ENCODE data around the gene SLC27A1.
"Not testable (repeated sequence)": the region's sequence is repeated elsewhere in the genome, so short reads cannot be mapped to it uniquely, and the experiment has no call there.

- TF ChIP-seq ZNF70 (CRISPR knock-in tag; IDR thresholded peaks at IDR 0.05); ARNTL (CRISPR knock-in tag; IDR thresholded peaks at IDR 0.05; ENCODE audit: borderline replicate concordance, low read depth); ZFP30 (CRISPR knock-in tag; IDR thresholded peaks at IDR 0.05); OSR1 (CRISPR knock-in tag; IDR thresholded peaks at IDR 0.05); ISL1 (CRISPR knock-in tag; IDR thresholded peaks at IDR 0.05); CREB5 (CRISPR knock-in tag; IDR thresholded peaks at IDR 0.05; ENCODE audit: low read depth); ZFP3 (CRISPR knock-in tag; IDR thresholded peaks at IDR 0.05); BACH2 (CRISPR knock-in tag; IDR thresholded peaks at IDR 0.05; ENCODE audit: borderline replicate concordance); GLIS3 (CRISPR knock-in tag; IDR thresholded peaks at IDR 0.05); POU6F1 (CRISPR knock-in tag; IDR thresholded peaks at IDR 0.05; ENCODE audit: borderline replicate concordance, low read depth); ZNF565 (CRISPR knock-in tag; conservative IDR thresholded peaks at IDR 0.05; ENCODE audit: low read depth); TSHZ2 (CRISPR knock-in tag; IDR thresholded peaks at IDR 0.05): not testable (repeated sequence)
Observed at GRCh38 chr19:17518654-17519053, 48.3 kb downstream of the SLC27A1 start.
